Measurements from ENCODE around the gene UNKL. TPM values are rescaled to one million over a fixed set of nuclear protein-coding genes. Genes with fewer than 3 reads are reported as not detected.
"Not testable (repeated sequence)": the region's sequence is repeated elsewhere in the genome, so short reads cannot be mapped to it uniquely, and the experiment has no call there.

UNKL gene
- total RNA-seq, 2 donors from 2014 or later = 46.4 to 48.3 TPM

DNA sequence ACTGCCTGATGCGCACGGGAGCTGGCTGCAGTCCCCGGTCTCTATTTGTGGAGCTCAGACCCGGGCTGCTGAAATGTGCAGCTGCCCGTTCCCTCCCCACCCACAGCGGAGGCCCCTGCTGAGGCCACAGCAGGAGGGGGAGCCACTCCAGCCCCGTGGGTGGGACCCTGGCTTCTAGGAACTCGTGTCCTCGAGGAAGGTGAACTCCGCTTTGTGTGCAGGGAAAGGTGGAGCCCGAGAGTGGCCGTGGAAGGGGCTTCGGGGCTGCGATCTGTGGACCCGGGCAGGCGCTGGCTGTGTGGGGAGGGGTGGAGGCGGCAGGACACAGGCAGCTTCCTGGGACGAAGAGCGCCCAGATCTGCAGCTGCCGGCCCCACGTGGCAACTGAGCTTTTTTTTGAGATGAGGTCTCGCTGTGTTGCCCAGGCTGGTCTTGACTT is 26.9 kb upstream of the UNKL start:
- no peaks in the 10 kb centered on the region for H3K9me3 Mint-ChIP-seq
- WGBS, 2 experiments (ENCODE audit: insufficient coverage in 1 of 2, insufficient read length in 1 of 2) = 84 to 88% methylated on average over 18 to 22 of the region's 22 CpGs
- Histone ChIP-seq H3K4me1 (ENCODE audit: control insufficient read depth, insufficient read depth, low read length) (no peaks in the 10 kb centered on the region), H3K36me3 (ENCODE audit: control insufficient read depth, insufficient read depth, low read length) (no peaks in the 10 kb centered on the region), H3K9ac (ENCODE audit: extremely low read depth, low read length, poor library complexity, severe bottlenecking) (no peak overlapping the region), H3K27ac (ENCODE audit: low read depth, low read length) (no peak overlapping the region), H3K9me3 (ENCODE audit: control insufficient read depth, low read length) (no peaks in the 10 kb centered on the region), H3K4me3 (ENCODE audit: low read length) (no peak overlapping the region), H3K27me3 (ENCODE audit: control insufficient read depth, insufficient read depth, low read length, poor library complexity, severe bottlenecking) (no peaks in the 10 kb centered on the region)
- TF ChIP-seq, protein P1, sequence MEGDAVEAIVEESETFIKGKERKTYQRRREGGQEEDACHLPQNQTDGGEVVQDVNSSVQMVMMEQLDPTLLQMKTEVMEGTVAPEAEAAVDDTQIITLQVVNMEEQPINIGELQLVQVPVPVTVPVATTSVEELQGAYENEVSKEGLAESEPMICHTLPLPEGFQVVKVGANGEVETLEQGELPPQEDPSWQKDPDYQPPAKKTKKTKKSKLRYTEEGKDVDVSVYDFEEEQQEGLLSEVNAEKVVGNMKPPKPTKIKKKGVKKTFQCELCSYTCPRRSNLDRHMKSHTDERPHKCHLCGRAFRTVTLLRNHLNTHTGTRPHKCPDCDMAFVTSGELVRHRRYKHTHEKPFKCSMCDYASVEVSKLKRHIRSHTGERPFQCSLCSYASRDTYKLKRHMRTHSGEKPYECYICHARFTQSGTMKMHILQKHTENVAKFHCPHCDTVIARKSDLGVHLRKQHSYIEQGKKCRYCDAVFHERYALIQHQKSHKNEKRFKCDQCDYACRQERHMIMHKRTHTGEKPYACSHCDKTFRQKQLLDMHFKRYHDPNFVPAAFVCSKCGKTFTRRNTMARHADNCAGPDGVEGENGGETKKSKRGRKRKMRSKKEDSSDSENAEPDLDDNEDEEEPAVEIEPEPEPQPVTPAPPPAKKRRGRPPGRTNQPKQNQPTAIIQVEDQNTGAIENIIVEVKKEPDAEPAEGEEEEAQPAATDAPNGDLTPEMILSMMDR (conservative IDR thresholded peaks at IDR 0.05) = no peak
- H3K27ac Mint-ChIP-seq = no peak overlapping the region
- H3K4me1 Mint-ChIP-seq = no peaks in the 10 kb centered on the region
- no peak for DNase-seq
- H3K36me3 Mint-ChIP-seq (ENCODE audit: low read depth) = no peaks in the 10 kb centered on the region
- H3K27me3 Mint-ChIP-seq (ENCODE audit: insufficient read depth) = no peaks in the 10 kb centered on the region
- no peak overlapping the region for H3K4me3 Mint-ChIP-seq

DNA sequence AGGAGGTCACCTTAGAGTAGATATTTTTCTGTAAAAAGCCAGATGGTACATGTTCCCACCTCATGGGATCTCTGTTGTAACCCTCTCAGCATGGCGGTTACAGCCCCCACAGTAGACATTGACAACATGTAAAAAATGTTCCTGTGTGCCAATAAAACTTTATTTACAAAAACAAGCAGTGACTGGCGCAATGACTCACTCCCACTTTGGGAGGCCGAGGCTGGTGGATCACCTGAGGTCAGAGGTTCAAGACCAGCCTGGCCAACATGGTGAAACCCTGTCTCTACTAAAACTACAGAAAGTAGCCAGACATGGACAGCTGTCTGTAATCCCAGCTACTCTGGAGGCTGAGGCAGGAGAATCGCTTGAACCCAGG is 25.2 kb upstream of the UNKL start:
- not testable (repeated sequence) for H3K27me3 ChIP-seq (ENCODE audit: control insufficient read depth, insufficient read depth, low read length, poor library complexity, severe bottlenecking); H3K36me3 ChIP-seq (ENCODE audit: control insufficient read depth, insufficient read depth, low read length); H3K9ac ChIP-seq (ENCODE audit: extremely low read depth, low read length, poor library complexity, severe bottlenecking); H3K4me1 ChIP-seq (ENCODE audit: control insufficient read depth, insufficient read depth, low read length); H3K27ac ChIP-seq (ENCODE audit: low read depth, low read length); H3K27me3 Mint-ChIP-seq (ENCODE audit: insufficient read depth); H3K4me3 Mint-ChIP-seq; DNase-seq; H3K27ac Mint-ChIP-seq; H3K9me3 ChIP-seq (ENCODE audit: control insufficient read depth, low read length); H3K4me3 ChIP-seq (ENCODE audit: low read length); H3K4me1 Mint-ChIP-seq; H3K36me3 Mint-ChIP-seq (ENCODE audit: low read depth); H3K9me3 Mint-ChIP-seq
- 90 to 94% methylated on average over 2 to 4 of the region's 4 CpGs for WGBS, 2 experiments (ENCODE audit: insufficient coverage in 1 of 2, insufficient read length in 1 of 2)

DNA sequence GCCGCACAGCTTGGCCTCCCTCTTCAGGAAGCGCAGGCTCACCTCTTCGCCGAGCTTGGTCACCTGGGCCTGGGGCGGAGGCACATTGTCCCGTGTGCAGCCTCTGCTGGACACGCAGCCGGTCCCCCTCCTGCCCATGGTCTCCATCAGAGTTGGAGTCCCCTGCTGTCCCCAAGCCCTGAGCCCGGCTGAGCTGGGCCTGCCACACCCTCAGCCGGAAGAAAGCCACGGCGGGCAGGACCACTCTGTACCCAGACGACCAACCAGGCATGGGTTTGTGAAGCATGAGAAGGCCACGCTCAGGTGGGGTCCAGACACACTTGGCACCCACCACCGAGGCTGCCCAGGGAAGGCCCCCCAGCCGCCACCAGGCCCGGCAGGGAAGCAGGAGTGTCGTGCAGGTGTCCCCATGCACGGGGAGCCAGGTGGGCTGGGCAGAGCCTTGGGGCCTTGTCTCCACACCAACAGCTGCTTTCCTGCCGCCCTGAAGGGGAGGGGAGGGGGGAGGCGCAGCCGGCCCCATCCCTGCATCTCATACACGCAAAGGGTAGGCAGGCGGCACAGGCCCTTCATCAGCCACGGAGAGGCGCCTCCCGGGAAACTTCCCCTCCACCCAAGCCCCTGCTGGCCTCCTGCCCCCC is 24.7 kb upstream of the UNKL start:
- H3K9me3 Mint-ChIP-seq = no peaks in the 10 kb centered on the region
- Histone ChIP-seq H3K4me3 (ENCODE audit: low read length) (no peak overlapping the region), H3K36me3 (ENCODE audit: control insufficient read depth, insufficient read depth, low read length) (no peaks in the 10 kb centered on the region), H3K9me3 (ENCODE audit: control insufficient read depth, low read length) (no peaks in the 10 kb centered on the region), H3K4me1 (ENCODE audit: control insufficient read depth, insufficient read depth, low read length) (no peaks in the 10 kb centered on the region), H3K9ac (ENCODE audit: extremely low read depth, low read length, poor library complexity, severe bottlenecking) (no peak overlapping the region), H3K27me3 (ENCODE audit: control insufficient read depth, insufficient read depth, low read length, poor library complexity, severe bottlenecking) (no peaks in the 10 kb centered on the region), H3K27ac (ENCODE audit: low read depth, low read length) (no peak overlapping the region)
- no peaks in the 10 kb centered on the region for H3K4me1 Mint-ChIP-seq
- DNase-seq = no peak
- H3K4me3 Mint-ChIP-seq = no peak overlapping the region
- TF ChIP-seq, protein P1 (conservative IDR thresholded peaks at IDR 0.05) = no peak
- no peak overlapping the region for H3K27ac Mint-ChIP-seq
- no peaks in the 10 kb centered on the region for H3K27me3 Mint-ChIP-seq (ENCODE audit: insufficient read depth)
- H3K36me3 Mint-ChIP-seq (ENCODE audit: low read depth) = no peaks in the 10 kb centered on the region
- 85 to 93% methylated on average over 11 to 27 of the region's 27 CpGs for WGBS, 2 experiments (ENCODE audit: insufficient coverage in 1 of 2, insufficient read length in 1 of 2)

All from endodermal cell (in vitro differentiated cells).